Smooth muscle cell (in vitro differentiated cells): ENCODE measurements around the gene XPO6. TPM values are rescaled to one million over a fixed set of nuclear protein-coding genes. Genes with fewer than 3 reads are reported as not detected.

Experiments used
- DNase-seq: peaks from one replicate; lab custom pipeline; 2025; ENCODE audit not compliant: unreplicated experiment; lab: John Stamatoyannopoulos, UW
- H2AFZ ChIP-seq: fragments of 200-600 bp; sonication (generic); 2 replicates; pipeline ENCODE4 v1.6.0; 2016; ENCODE audit warnings: antibody characterized with exemption, low read depth, mild to moderate bottlenecking
- H3F3A ChIP-seq: fragments of 200-600 bp; sonication (generic); 2 replicates; pipeline ENCODE4 v1.6.0; 2017; ENCODE audit warnings: antibody characterized with exemption, low read depth
- H3K27ac ChIP-seq: fragments of 200-600 bp; sonication (generic); 2 replicates; pipeline ENCODE4 v1.5.1; 2016; ENCODE audit warnings: low read depth, mild to moderate bottlenecking
- H3K27me3 ChIP-seq: fragments of 200-600 bp; sonication (generic); 2 replicates; pipeline ENCODE4 v1.6.1; 2016; ENCODE audit warnings: low read depth, mild to moderate bottlenecking
- H3K36me3 ChIP-seq: fragments of 200-600 bp; sonication (generic); 2 replicates; pipeline ENCODE4 v1.5.1; 2016; ENCODE audit warnings: low read depth
- H3K4me1 ChIP-seq: fragments of 200-600 bp; sonication (generic); 2 replicates; pipeline ENCODE4 v1.5.1; 2016; ENCODE audit warnings: low read depth
- H3K4me2 ChIP-seq: fragments of 200-600 bp; sonication (generic); 2 replicates; pipeline ENCODE4 v1.6.0; 2016; ENCODE audit warnings: mild to moderate bottlenecking
- H3K4me3 ChIP-seq: fragments of 200-600 bp; sonication (generic); 2 replicates; pipeline ENCODE4 v1.5.1; 2016; ENCODE audit warnings: mild to moderate bottlenecking
- H3K79me2 ChIP-seq: fragments of 200-600 bp; sonication (generic); 2 replicates; pipeline ENCODE4 v1.6.0; 2016; ENCODE audit warnings: low read depth, mild to moderate bottlenecking
- H3K9ac ChIP-seq: fragments of 200-600 bp; sonication (generic); 2 replicates; pipeline ENCODE4 v1.6.0; 2016; ENCODE audit warnings: low read depth
- H3K9me3 ChIP-seq: fragments of 200-600 bp; sonication (generic); replicated peaks from 2 replicates; pipeline ENCODE4 v1.5.1; 2016; ENCODE audit warnings: low read depth
- H4K20me1 ChIP-seq: fragments of 200-600 bp; sonication (generic); 2 replicates; pipeline ENCODE4 v1.6.0; 2016; ENCODE audit warnings: low read depth
- CTCF ChIP-seq: fragments of 200-600 bp; sonication (generic); IDR thresholded peaks from 2 replicates; pipeline ENCODE4 v1.5.1; 2017; ENCODE audit warnings: borderline replicate concordance, mild to moderate bottlenecking, antibody characterized with exemption; ENCODE audit not compliant: insufficient read depth, poor library complexity, severe bottlenecking
- WGBS: methylation state at CpG from one replicate; pipeline ENCODE4 v1.1.7; 2016; ENCODE audit warnings: low lambda C conversion rate; 5-methylcytosine and 5-hydroxymethylcytosine counted together
- polyA plus RNA-seq: library from polyadenylated mRNA; unstranded; fragments of >200 nt; fragmentation: Nextera tagmentation; extraction: Ambion mirVana; gene quantifications from 2 replicates; pipeline ENCODE4 v1.2.1, GENCODE V29; 2016
- total RNA-seq: library from RNA; depleted of rRNA; stranded (reverse); fragments of >200 nt; gene quantifications from 2 replicates; pipeline ENCODE4 v1.2.3, GENCODE V29; 2014

XPO6 gene
- total and polyA plus RNA-seq, 2 experiments from 2014 or later: 42.1 to 82.1 TPM

GRCh38 chr16:28259091-28259780 lies 47.5 kb upstream of the XPO6 start:
- Histone ChIP-seq H3K27me3 (no peaks in the 10 kb centered on the region), H2AFZ (no peak overlapping the region), H3K9me3 (no peaks in the 10 kb centered on the region), H3K4me3 (no peak overlapping the region), H3K4me2 (no peak overlapping the region), H4K20me1 (no peaks in the 10 kb centered on the region), H3K9ac (no peak overlapping the region), H3K36me3 (no peaks in the 10 kb centered on the region), H3K4me1 (peaks cover 7% of the 10 kb centered on the region), H3K27ac (no peak overlapping the region), H3F3A (no peaks in the 10 kb centered on the region), H3K79me2 (no peaks in the 10 kb centered on the region)
- no peak for DNase-seq
- 91% methylated on average over 28 of the region's 29 CpGs for WGBS
- TF ChIP-seq CTCF: no peak

GRCh38 chr16:28258567-28258966 lies 46.8 kb upstream of the XPO6 start:
- H3K4me3 ChIP-seq: no peak overlapping the region
- no peaks in the 10 kb centered on the region for H3K36me3 ChIP-seq
- no peaks in the 10 kb centered on the region for H3K9me3 ChIP-seq
- no peak overlapping the region for H3K4me2 ChIP-seq
- H3K4me1 ChIP-seq: peaks cover 7% of the 10 kb centered on the region
- TF ChIP-seq CTCF: no peak
- no peaks in the 10 kb centered on the region for H3K27me3 ChIP-seq
- no peak for DNase-seq
- no peaks in the 10 kb centered on the region for H3F3A ChIP-seq
- no peaks in the 10 kb centered on the region for H4K20me1 ChIP-seq
- no peak overlapping the region for H3K27ac ChIP-seq
- H3K9ac ChIP-seq: no peak overlapping the region
- H3K79me2 ChIP-seq: no peaks in the 10 kb centered on the region
- H2AFZ ChIP-seq: no peak overlapping the region
- WGBS: 54% methylated on average over 18 of the region's 18 CpGs

GRCh38 chr16:28257256-28257655 lies 45.5 kb upstream of the XPO6 start:
- no peak for DNase-seq
- TF ChIP-seq CTCF: no peak
- H3K4me2 ChIP-seq: no peak overlapping the region
- H2AFZ ChIP-seq: no peak overlapping the region
- no peak overlapping the region for H3K4me3 ChIP-seq
- no peaks in the 10 kb centered on the region for H4K20me1 ChIP-seq
- H3K79me2 ChIP-seq: no peaks in the 10 kb centered on the region
- no peak overlapping the region for H3K9ac ChIP-seq
- peaks cover 7% of the 10 kb centered on the region for H3K4me1 ChIP-seq
- no peaks in the 10 kb centered on the region for H3K9me3 ChIP-seq
- no peaks in the 10 kb centered on the region for H3F3A ChIP-seq
- no peaks in the 10 kb centered on the region for H3K27me3 ChIP-seq
- no peak overlapping the region for H3K27ac ChIP-seq
- WGBS: 92% methylated on average over 4 of the region's 4 CpGs
- no peaks in the 10 kb centered on the region for H3K36me3 ChIP-seq

GRCh38 chr16:28255838-28256237 lies 44.1 kb upstream of the XPO6 start:
- Histone ChIP-seq H3K27ac (no peak overlapping the region), H3K4me1 (peaks cover 7% of the 10 kb centered on the region), H3K9ac (no peak overlapping the region), H3F3A (no peaks in the 10 kb centered on the region), H2AFZ (no peak overlapping the region), H3K4me2 (no peak overlapping the region), H3K79me2 (no peaks in the 10 kb centered on the region), H3K4me3 (no peak overlapping the region), H3K27me3 (no peaks in the 10 kb centered on the region), H3K9me3 (no peaks in the 10 kb centered on the region), H3K36me3 (no peaks in the 10 kb centered on the region), H4K20me1 (no peaks in the 10 kb centered on the region)
- TF ChIP-seq CTCF: no peak
- WGBS: 94% methylated on average over 12 of the region's 12 CpGs
- no peak for DNase-seq
